HepG2 (cell line): ENCODE measurements around the gene BMPER. TPM values are rescaled to one million over a fixed set of nuclear protein-coding genes. Genes with fewer than 3 reads are reported as not detected.

Experiments
- ATAC-seq: fragments of 200-7000 bp; cut with Tn5 transposase; 3 replicates; pipeline ENCODE4 v1.9.1; 2020; ENCODE audit warnings: mild to moderate bottlenecking, moderate library complexity
- BruUV-seq: library from RNA; stranded (reverse); fragments of 400-500 nt; replicated peaks from 2 replicates; lab custom pipeline; 2021; lab: Mats Ljungman, UMichigan
- CTCF ChIA-PET: fragments of 300-600 bp; formaldehyde crosslinking; extraction: SDS; loops from one replicate; lab custom pipeline; 2021; ENCODE audit warnings: low total read pairs, inconsistent platforms, low intra/inter-chr PET ratio; lab: Yijun Ruan, JAX
- POLR2A ChIA-PET: fragments of 350-600 bp; sonication (Branson Sonifier 250); formaldehyde crosslinking; loops from one replicate; lab custom pipeline; 2020; ENCODE audit warnings: antibody characterized with exemption, inconsistent platforms; lab: Yijun Ruan, JAX
- DNase-seq: peaks from one replicate; pipeline ENCODE4 v3.0.0-alpha.2; 2015; ENCODE audit warnings: low spot score
- FAIRE-seq: peaks from 3 replicates; lab custom pipeline; 2011; peaks lifted over from hg19 to GRCh38; lab: Jason Lieb, UNC
- H2AFZ ChIP-seq: one replicate; pipeline ENCODE4 v1.6.1; 2011; ENCODE audit warnings: low read length, inconsistent platforms
- H3K27ac ChIP-seq: fragments of 300-600 bp; 3 replicates; pipeline ENCODE4 v1.8.0; 2011; ENCODE audit warnings: mixed run types, mild to moderate bottlenecking, mixed read lengths, low read length, inconsistent platforms; ENCODE audit not compliant: insufficient read depth; ENCODE audit errors: extremely low read length
- H3K27me3 ChIP-seq, 2 experiments: fragments of 200-600 bp in 1 of 2; 2 replicates in 1 of 2; 3 replicates in 1 of 2; pipeline versions ENCODE4 v1.6.0 to v1.8.0; 2011; ENCODE audit warnings: low read length in 2 of 2, mild to moderate bottlenecking in 2 of 2, moderate library complexity in 2 of 2, inconsistent platforms in 1 of 2; ENCODE audit not compliant: insufficient read depth in 2 of 2, control insufficient read depth in 1 of 2
- H3K36me3 ChIP-seq, 2 experiments: fragments of 200-600 bp in 1 of 2; replicated peaks in 1 of 2; 2 replicates in 1 of 2; 3 replicates in 1 of 2; pipeline versions ENCODE4 v1.5.1 to v1.8.0; 2011; ENCODE audit warnings: low read length in 2 of 2, inconsistent platforms in 1 of 2; ENCODE audit not compliant: insufficient read depth in 2 of 2, control insufficient read depth in 1 of 2
- H3K4me1 ChIP-seq: 2 replicates; pipeline ENCODE4 v1.5.1; 2012; ENCODE audit warnings: low read length, inconsistent platforms; ENCODE audit not compliant: insufficient read depth
- H3K4me2 ChIP-seq: 2 replicates; pipeline ENCODE4 v1.6.0; 2011; ENCODE audit warnings: low read depth, low read length, inconsistent platforms
- H3K4me3 ChIP-seq, 3 experiments: fragments of 200-600 bp in 1 of 3; sonication (generic), shearing (Covaris generic) in 1 of 3; replicated peaks in 1 of 3; 2 replicates each; pipeline ENCODE4 v1.5.1; 2011 to 2016; ENCODE audit warnings: low read length in 3 of 3, inconsistent platforms in 2 of 3, low read depth in 2 of 3, mild to moderate bottlenecking in 2 of 3, control low read depth in 1 of 3, mixed read lengths in 1 of 3; ENCODE audit not compliant: insufficient read depth in 1 of 3
- H3K79me2 ChIP-seq: one replicate; pipeline ENCODE4 v1.6.1; 2011; ENCODE audit warnings: low read length, inconsistent platforms; ENCODE audit not compliant: insufficient read depth
- H3K9ac ChIP-seq: 2 replicates; pipeline ENCODE4 v1.6.0; 2011; ENCODE audit warnings: mild to moderate bottlenecking, low read depth, low read length, inconsistent platforms; ENCODE audit not compliant: insufficient read depth
- H3K9me3 ChIP-seq: 2 replicates; pipeline ENCODE4 v1.5.1; 2012; ENCODE audit warnings: mild to moderate bottlenecking, low read length
- H4K20me1 ChIP-seq: 2 replicates; pipeline ENCODE4 v1.6.0; 2011; ENCODE audit warnings: inconsistent platforms, mild to moderate bottlenecking, low read length, moderate library complexity; ENCODE audit not compliant: insufficient read depth
- ARNT ChIP-seq: fragments of 450-650 bp; IDR thresholded peaks from 2 replicates; pipeline ENCODE4 v1.6.1; 2017
- EED ChIP-seq: sonication (generic); formaldehyde crosslinking; IDR thresholded peaks from 2 replicates; pipeline ENCODE4 v1.5.0; 2020; ENCODE audit warnings: mild to moderate bottlenecking, missing genetic modification reagents
- FOXO1 ChIP-seq: sonication (generic); formaldehyde crosslinking; IDR thresholded peaks from 2 replicates; pipeline ENCODE4 v1.4.0; 2020; ENCODE audit warnings: missing genetic modification reagents
- GRHL1 ChIP-seq: sonication (generic); formaldehyde crosslinking; conservative IDR thresholded peaks from 2 replicates; pipeline ENCODE4 v1.8.0; 2022; ENCODE audit warnings: missing genetic modification reagents
- HNRNPK ChIP-seq: fragments of 200-400 bp; formaldehyde crosslinking; IDR thresholded peaks from 2 replicates; pipeline ENCODE4 v1.6.1; 2018; ENCODE audit warnings: low read length, low read depth, moderate library complexity, mild to moderate bottlenecking; ENCODE audit not compliant: poor library complexity, severe bottlenecking
- LCORL ChIP-seq, 2 experiments: fragments of 450-650 bp in 1 of 2; sonication (generic) in 1 of 2; formaldehyde crosslinking in 1 of 2; IDR thresholded peaks; 2 replicates each; pipeline versions ENCODE4 v1.5.0 to v1.6.1; 2017 to 2020; ENCODE audit warnings: antibody characterized with exemption in 1 of 2, missing genetic modification reagents in 1 of 2
- MEIS2 ChIP-seq: sonication (generic); formaldehyde crosslinking; IDR thresholded peaks from 2 replicates; pipeline ENCODE4 v1.9.0; 2021; ENCODE audit warnings: mild to moderate bottlenecking, missing genetic modification reagents
- SMARCE1 ChIP-seq: fragments of 450-650 bp; IDR thresholded peaks from 2 replicates; pipeline ENCODE4 v1.6.1; 2017; ENCODE audit warnings: borderline replicate concordance
- SMC3 ChIP-seq: IDR thresholded peaks from 2 replicates; pipeline ENCODE4 v1.6.1; 2011; ENCODE audit warnings: low read length, improper control_type of control experiment
- SSRP1 ChIP-seq: IDR thresholded peaks from 2 replicates; pipeline ENCODE4 v1.6.1; 2016; ENCODE audit warnings: control low read depth
- TEAD3 ChIP-seq: optimal IDR thresholded peaks from 2 replicates; pipeline ENCODE3; 2016; ENCODE audit warnings: borderline replicate concordance
- ZMYM3 ChIP-seq: sonication (generic); formaldehyde crosslinking; IDR thresholded peaks from 2 replicates; pipeline ENCODE4 v1.5.1; 2020; ENCODE audit warnings: mild to moderate bottlenecking, missing genetic modification reagents
- ZNF30 ChIP-seq: sonication (generic); formaldehyde crosslinking; IDR thresholded peaks from 2 replicates; pipeline ENCODE4 v1.5.0; 2020; ENCODE audit warnings: mild to moderate bottlenecking, missing genetic modification reagents
- ZNF382 ChIP-seq: sonication (generic); formaldehyde crosslinking; IDR thresholded peaks from 2 replicates; pipeline ENCODE4 v1.5.0; 2020; ENCODE audit warnings: missing genetic modification reagents, mild to moderate bottlenecking, borderline replicate concordance
- ZNF383 ChIP-seq: sonication (generic); formaldehyde crosslinking; IDR thresholded peaks from 2 replicates; pipeline ENCODE4 v1.4.0; 2020; ENCODE audit warnings: missing genetic modification reagents, mild to moderate bottlenecking, borderline replicate concordance
- ZNF773 ChIP-seq: sonication (generic); formaldehyde crosslinking; IDR thresholded peaks from 2 replicates; pipeline ENCODE4 v1.4.0; 2020; ENCODE audit warnings: missing genetic modification reagents, borderline replicate concordance
- ZNF841 ChIP-seq: sonication (generic); formaldehyde crosslinking; IDR thresholded peaks from 2 replicates; pipeline ENCODE4 v1.8.1; 2023; ENCODE audit warnings: missing genetic modification reagents, borderline replicate concordance
- WGBS: methylation state at CpG from one replicate; pipeline ENCODE4 v1.1.6; 2017; ENCODE audit warnings: low lambda C conversion rate; 5-methylcytosine and 5-hydroxymethylcytosine counted together
- in situ Hi-C: cut with HindIII; loops from 2 replicates; pipeline ENCODE4 v1.10.0; 2017; ENCODE audit warnings: low pct_unique_long_range_greater_than_20kb; ENCODE audit not compliant: extremely low pct_ligation_motif_present
- intact Hi-C: fragments of 100-400 bp; cut with micrococcal nuclease; formaldehyde crosslinking; loops from one replicate; pipeline ENCODE4 v1.10.0; 2022; ENCODE audit not compliant: unreplicated experiment
- polyA plus RNA-seq, 8 experiments: library from polyadenylated mRNA; depleted of rRNA in 3 of 8; stranded (reverse) in 7 of 8; unstranded in 1 of 8; fragments of >200 nt; fragmentation: Illumina TruSeq in 4 of 8; extraction: Trizol in 4 of 8; gene quantifications; 2 replicates each; pipeline versions ENCODE4 v1.2.1 to v1.2.3, GENCODE V29; 2011 to 2016; ENCODE audit warnings: low read depth in 4 of 8, missing spikeins in 1 of 8, mixed read lengths in 1 of 8; ENCODE audit not compliant: insufficient read depth in 1 of 8
- total RNA-seq, 5 experiments: library from RNA; depleted of rRNA; stranded (reverse); fragments of >200 nt; fragmentation: Illumina TruSeq; extraction: Trizol; gene quantifications; 2 replicates each; pipeline ENCODE4 v1.2.3, GENCODE V29; 2016; ENCODE audit warnings: low read depth in 1 of 5
- TF ChIP-seq, protein P1 (sequence below): sonication (generic); formaldehyde crosslinking; IDR thresholded peaks from 2 replicates; pipeline ENCODE4 v1.5.0; 2020; ENCODE audit warnings: missing genetic modification reagents, mild to moderate bottlenecking, borderline replicate concordance
- TF ChIP-seq, protein P2 (sequence below): sonication (generic); formaldehyde crosslinking; IDR thresholded peaks from 2 replicates; pipeline ENCODE4 v1.5.1; 2020; ENCODE audit warnings: missing genetic modification reagents, mild to moderate bottlenecking, borderline replicate concordance

Gene BMPER
- total and polyA plus RNA-seq, 2 of the 13 experiments (the other 11 are each of a cell fraction or from before 2014, with no cell fraction given), result not detected

DNA sequence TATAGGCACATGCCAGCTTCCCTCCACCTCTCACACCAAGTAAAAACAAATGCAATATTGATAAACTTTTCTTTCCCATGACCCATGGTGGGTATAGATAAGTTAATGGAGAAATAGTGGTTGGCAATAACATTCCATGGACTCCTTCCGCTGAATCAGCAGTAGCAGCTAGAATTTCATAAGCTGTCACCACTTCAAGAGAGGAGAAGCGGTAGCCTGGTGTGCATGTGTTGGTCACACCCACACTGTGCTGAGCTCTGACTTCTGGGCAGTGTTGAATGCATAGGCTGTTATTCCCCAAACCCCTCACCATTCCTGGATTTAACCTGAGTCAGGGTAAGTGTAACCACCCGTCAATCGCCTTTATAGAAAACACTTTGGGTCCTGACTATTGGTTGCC is 32.5 kb upstream of the BMPER start (continued):
- TF ChIP-seq, protein P1, sequence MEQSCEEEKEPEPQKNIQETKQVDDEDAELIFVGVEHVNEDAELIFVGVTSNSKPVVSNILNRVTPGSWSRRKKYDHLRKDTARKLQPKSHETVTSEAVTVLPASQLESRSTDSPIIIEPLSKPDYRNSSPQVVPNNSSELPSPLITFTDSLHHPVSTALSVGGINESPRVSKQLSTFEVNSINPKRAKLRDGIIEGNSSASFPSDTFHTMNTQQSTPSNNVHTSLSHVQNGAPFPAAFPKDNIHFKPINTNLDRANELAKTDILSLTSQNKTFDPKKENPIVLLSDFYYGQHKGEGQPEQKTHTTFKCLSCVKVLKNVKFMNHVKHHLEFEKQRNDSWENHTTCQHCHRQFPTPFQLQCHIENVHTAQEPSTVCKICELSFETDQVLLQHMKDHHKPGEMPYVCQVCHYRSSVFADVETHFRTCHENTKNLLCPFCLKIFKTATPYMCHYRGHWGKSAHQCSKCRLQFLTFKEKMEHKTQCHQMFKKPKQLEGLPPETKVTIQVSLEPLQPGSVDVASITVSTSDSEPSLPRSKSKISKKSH (CRISPR knock-in tag), result no peak

GRCh38 chr7:33873518-33873917 is 31.8 kb upstream of the BMPER start:
- TF ChIP-seq ZNF383 (CRISPR knock-in tag), result no peak
- TF ChIP-seq GRHL1 (CRISPR knock-in tag), result no peak
- TF ChIP-seq ARNT, result no peak
- TF ChIP-seq HNRNPK, result no peak
- no peak for TF ChIP-seq ZMYM3 (CRISPR knock-in tag)
- TF ChIP-seq ZNF30 (CRISPR knock-in tag), result no peak
- TF ChIP-seq ZNF773 (CRISPR knock-in tag), result no peak
- TF ChIP-seq MEIS2 (CRISPR knock-in tag), result no peak
- TF ChIP-seq, protein P2, sequence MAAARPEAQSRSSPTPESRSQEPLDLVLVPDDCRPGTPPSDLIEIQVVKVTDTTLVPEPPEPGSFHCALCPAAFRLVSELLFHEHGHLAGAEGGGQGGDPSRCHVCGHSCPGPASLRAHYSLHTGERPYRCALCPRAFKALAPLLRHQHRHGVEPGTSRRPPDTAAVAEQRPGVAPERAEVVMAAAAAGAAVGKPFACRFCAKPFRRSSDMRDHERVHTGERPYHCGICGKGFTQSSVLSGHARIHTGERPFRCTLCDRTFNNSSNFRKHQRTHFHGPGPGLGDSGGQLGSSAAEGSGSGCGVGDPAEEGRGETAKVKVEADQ (CRISPR knock-in tag), result no peak
- no peak for TF ChIP-seq EED
- no peak for TF ChIP-seq TEAD3 (CRISPR knock-in tag)
- TF ChIP-seq FOXO1 (CRISPR knock-in tag), result no peak
- no peak for TF ChIP-seq SSRP1 (CRISPR knock-in tag)
- no peak for TF ChIP-seq ZNF382 (CRISPR knock-in tag)
- TF ChIP-seq SMARCE1, result no peak
- no peak for TF ChIP-seq LCORL (IDR thresholded peaks at IDR 0.05)
- TF ChIP-seq LCORL (CRISPR knock-in tag; IDR thresholded peaks at IDR 0.05), result no peak
- no peak for TF ChIP-seq SMC3
- no peak for TF ChIP-seq ZNF841
- Histone ChIP-seq H4K20me1 (no peaks in the 10 kb centered on the region), H3K27ac (no peak overlapping the region), H3K9me3 (no peaks in the 10 kb centered on the region), H3K4me2 (no peak overlapping the region), H3K9ac (no peak overlapping the region), H3K4me1 (no peaks in the 10 kb centered on the region), H2AFZ (no peak overlapping the region), H3K36me3 (no peaks in the 10 kb centered on the region), H3K27me3 (peaks cover 0 to 8% of the 10 kb centered on the region in 2 experiments; a peak in 2 of 5 replicates), H3K4me3 (no peak overlapping the region), H3K79me2 (no peaks in the 10 kb centered on the region)
- no peak for DNase-seq
- no peak for FAIRE-seq
- WGBS, result 6% methylated on average over 1 of the region's 1 CpG
- POLR2A ChIA-PET, result no interaction called here
- no TSS peak for BruUV-seq
- intact Hi-C loops, result no loop called here
- in situ Hi-C loops, result no loop called here
- ATAC-seq, result no peak
- CTCF ChIA-PET, result no interaction called here
